ENCODE data around the gene AP1G2. TPM values are rescaled to one million over a fixed set of nuclear protein-coding genes. Genes with fewer than 3 reads are reported as not detected.

AP1G2 gene, protein sequence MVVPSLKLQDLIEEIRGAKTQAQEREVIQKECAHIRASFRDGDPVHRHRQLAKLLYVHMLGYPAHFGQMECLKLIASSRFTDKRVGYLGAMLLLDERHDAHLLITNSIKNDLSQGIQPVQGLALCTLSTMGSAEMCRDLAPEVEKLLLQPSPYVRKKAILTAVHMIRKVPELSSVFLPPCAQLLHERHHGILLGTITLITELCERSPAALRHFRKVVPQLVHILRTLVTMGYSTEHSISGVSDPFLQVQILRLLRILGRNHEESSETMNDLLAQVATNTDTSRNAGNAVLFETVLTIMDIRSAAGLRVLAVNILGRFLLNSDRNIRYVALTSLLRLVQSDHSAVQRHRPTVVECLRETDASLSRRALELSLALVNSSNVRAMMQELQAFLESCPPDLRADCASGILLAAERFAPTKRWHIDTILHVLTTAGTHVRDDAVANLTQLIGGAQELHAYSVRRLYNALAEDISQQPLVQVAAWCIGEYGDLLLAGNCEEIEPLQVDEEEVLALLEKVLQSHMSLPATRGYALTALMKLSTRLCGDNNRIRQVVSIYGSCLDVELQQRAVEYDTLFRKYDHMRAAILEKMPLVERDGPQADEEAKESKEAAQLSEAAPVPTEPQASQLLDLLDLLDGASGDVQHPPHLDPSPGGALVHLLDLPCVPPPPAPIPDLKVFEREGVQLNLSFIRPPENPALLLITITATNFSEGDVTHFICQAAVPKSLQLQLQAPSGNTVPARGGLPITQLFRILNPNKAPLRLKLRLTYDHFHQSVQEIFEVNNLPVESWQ
- total RNA-seq (2022) (160 and 164 TPM in 2 replicates), Bru-seq, nascent RNA (percentile 76 among the genes with signal in this experiment), BruChase-seq, experiment 1, labeled RNA remaining after a 2-hour chase (percentile 87 among the genes with signal in this experiment), BruChase-seq, experiment 2, labeled RNA remaining after a 6-hour chase (percentile 91 among the genes with signal in this experiment)
- long read RNA-seq, transcript AP1G2-202 (22 exons, 2,609 nt): major isoform, 38 of 160 reads
- long read RNA-seq, partial matches to known transcripts: 22 of 160 reads
- long read RNA-seq, other reads (novel, unspliced or antisense): 98 of 160 reads

DNA sequence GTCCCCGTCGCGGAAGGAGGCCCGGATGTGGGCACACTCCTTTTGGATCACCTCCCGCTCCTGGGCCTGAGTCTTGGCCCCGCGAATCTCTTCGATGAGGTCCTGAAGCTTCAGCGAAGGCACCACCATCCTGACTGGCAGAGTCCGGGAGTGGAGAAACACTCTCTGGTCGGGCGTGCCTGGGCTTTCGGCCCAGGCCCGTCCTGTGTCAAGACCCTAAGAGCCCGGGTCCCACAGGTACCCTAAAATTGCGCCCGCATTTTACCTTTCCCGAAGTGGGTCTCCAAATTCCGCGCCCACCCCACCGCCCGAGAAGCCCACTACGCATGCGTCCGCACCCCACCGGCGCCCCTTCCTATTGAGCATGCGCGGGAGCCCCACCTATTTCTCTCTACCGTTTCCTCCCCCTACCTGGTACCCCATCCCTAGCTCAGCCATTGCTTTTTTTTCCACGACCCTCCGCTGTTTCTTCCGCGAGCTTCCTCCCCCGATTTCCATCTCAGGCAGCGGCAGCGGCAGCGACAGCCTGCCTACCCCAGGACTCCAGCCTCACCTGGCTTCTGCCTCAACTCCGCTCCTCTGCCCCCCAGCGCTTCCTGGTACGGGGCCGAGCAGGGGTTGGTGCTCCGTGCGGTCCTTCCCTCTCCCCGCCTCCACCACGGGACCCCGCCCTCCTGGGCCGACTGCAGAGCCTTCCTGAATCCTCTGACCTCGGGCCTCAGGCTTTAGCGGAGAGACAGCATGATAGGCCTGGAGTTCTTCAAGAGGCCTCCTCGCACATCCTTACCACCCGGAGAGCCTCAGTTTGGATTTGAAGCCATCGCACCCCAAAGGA is at the start of gene AP1G2:
Gene AP1G2 (minus strand): TSS at position 606 of the 835 bp plus-strand sequence. CDS start 477 bp downstream, at position 129.
- CTCF ChIA-PET: interaction anchor here (0.6 to 1.0 kb wide), 3 partner anchors 22 to 343 kb away, joined by 3 to 7 read pairs (median 3); no protein-coding TSS in a partner anchor

DNA sequence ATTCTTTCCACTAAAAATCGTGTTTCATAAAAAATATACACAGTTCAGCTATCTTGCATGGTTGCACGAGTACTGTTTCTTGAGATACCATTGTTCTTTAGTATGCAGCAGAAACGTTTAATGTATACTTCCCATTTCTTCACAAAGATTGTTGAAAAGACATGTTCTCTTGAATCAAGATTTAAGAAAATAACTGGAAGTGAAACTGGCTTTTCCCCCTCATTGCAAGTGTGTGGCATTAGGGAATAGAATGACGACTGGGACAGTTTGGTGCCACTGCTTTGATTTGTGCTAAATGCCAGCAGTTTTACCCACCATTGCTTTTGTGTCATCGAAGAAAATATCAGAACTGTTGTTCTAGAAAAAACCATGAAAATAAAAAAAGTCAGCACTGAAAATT is 48.3 kb upstream of the AP1G2 start:
- H3K36me3 ChIP-seq (ENCODE audit: control insufficient read depth, insufficient read depth, low read length): no peaks in the 10 kb centered on the region
- peaks cover 5% of the 10 kb centered on the region for H3K36me3 Mint-ChIP-seq (ENCODE audit: insufficient read depth, unreplicated experiment)
- CTCF ChIA-PET: no interaction called here
- intact Hi-C loops (cut with micrococcal nuclease; ENCODE audit: unreplicated experiment): no loop called here
- H3K4me3 Mint-ChIP-seq (ENCODE audit: unreplicated experiment): no peak overlapping the region
- no peaks in the 10 kb centered on the region for H3K27me3 ChIP-seq (replicated peaks; ENCODE audit: control insufficient read depth, insufficient read depth, low read length)
- no peaks in the 10 kb centered on the region for H3K27me3 Mint-ChIP-seq (ENCODE audit: insufficient read depth, unreplicated experiment)
- BruUV-seq (replicated peaks): no TSS peak
- peaks cover 25% of the 10 kb centered on the region for H3K9me3 Mint-ChIP-seq (ENCODE audit: unreplicated experiment)
- H3K4me1 ChIP-seq: peaks cover 23% of the 10 kb centered on the region
- no peak overlapping the region for H3K4me3 ChIP-seq (ENCODE audit: low read depth, low read length)
- no peak overlapping the region for H3K27ac Mint-ChIP-seq (ENCODE audit: unreplicated experiment)
- H3K9me3 ChIP-seq: 0 out of 2 replicates have a peak, but pooled peaks cover 4% of the 10 kb centered on the region
- TF ChIP-seq, protein P1, sequence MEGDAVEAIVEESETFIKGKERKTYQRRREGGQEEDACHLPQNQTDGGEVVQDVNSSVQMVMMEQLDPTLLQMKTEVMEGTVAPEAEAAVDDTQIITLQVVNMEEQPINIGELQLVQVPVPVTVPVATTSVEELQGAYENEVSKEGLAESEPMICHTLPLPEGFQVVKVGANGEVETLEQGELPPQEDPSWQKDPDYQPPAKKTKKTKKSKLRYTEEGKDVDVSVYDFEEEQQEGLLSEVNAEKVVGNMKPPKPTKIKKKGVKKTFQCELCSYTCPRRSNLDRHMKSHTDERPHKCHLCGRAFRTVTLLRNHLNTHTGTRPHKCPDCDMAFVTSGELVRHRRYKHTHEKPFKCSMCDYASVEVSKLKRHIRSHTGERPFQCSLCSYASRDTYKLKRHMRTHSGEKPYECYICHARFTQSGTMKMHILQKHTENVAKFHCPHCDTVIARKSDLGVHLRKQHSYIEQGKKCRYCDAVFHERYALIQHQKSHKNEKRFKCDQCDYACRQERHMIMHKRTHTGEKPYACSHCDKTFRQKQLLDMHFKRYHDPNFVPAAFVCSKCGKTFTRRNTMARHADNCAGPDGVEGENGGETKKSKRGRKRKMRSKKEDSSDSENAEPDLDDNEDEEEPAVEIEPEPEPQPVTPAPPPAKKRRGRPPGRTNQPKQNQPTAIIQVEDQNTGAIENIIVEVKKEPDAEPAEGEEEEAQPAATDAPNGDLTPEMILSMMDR (IDR thresholded peaks at IDR 0.05; ENCODE audit: insufficient read depth in 1 of 2, low read depth in 1 of 2, low read length in 1 of 2, severe bottlenecking in 1 of 2, unreplicated experiment in 1 of 2): no peak
- peaks cover 28% of the 10 kb centered on the region for H3K4me1 Mint-ChIP-seq (ENCODE audit: low read depth, unreplicated experiment)
- DNase-seq: no peak
- POLR2A ChIA-PET: no interaction called here

More for the DNA sequence above, at the start of gene AP1G2:
- TF ChIP-seq, protein P1 (IDR thresholded peaks at IDR 0.05; ENCODE audit: insufficient read depth in 1 of 2, low read depth in 1 of 2, low read length in 1 of 2, severe bottlenecking in 1 of 2, unreplicated experiment in 1 of 2): no peak
- POLR2A ChIA-PET: interaction anchor here (0.6 kb wide), 1 partner anchor 600 kb away, joined by 3 read pairs; no protein-coding TSS in a partner anchor
- Mint-ChIP-seq H3K9me3 (ENCODE audit: unreplicated experiment) (no peaks in the 10 kb centered on the region), H3K27me3 (ENCODE audit: insufficient read depth, unreplicated experiment) (no peaks in the 10 kb centered on the region), H3K27ac (ENCODE audit: unreplicated experiment) (peak within 1 kb of the TSS; percentile 89), H3K36me3 (ENCODE audit: insufficient read depth, unreplicated experiment) (peaks cover 25% of the 10 kb centered on the region), H3K4me3 (ENCODE audit: unreplicated experiment) (peak within 1 kb of the TSS; percentile 94), H3K4me1 (ENCODE audit: low read depth, unreplicated experiment) (peaks cover 7% of the 10 kb centered on the region)
- intact Hi-C loops (cut with micrococcal nuclease; ENCODE audit: unreplicated experiment): no loop called here
- no peaks in the 10 kb centered on the region; the same call in 1 of the 2 replicates for H3K36me3 ChIP-seq (ENCODE audit: control insufficient read depth, insufficient read depth, low read length)
- DNase-seq: peak; percentile 94 to 95
- BruUV-seq (replicated peaks): TSS peak; percentile 50
- no peaks in the 10 kb centered on the region for H3K9me3 ChIP-seq
- peaks cover 9% of the 10 kb centered on the region; the same call in 1 of the 2 replicates for H3K4me1 ChIP-seq
- peak within 1 kb of the TSS; percentile 72 for H3K4me3 ChIP-seq (ENCODE audit: low read depth, low read length)
- no peaks in the 10 kb centered on the region for H3K27me3 ChIP-seq (replicated peaks; ENCODE audit: control insufficient read depth, insufficient read depth, low read length)

All from Caco-2 (cell line).